GM12891 (cell line): ENCODE measurements around the gene SUZ12.
"Not testable (repeated sequence)": the region's sequence is repeated elsewhere in the genome, so short reads cannot be mapped to it uniquely, and the experiment has no call there.

Source experiments
- PAX5 ChIP-seq: IDR thresholded peaks from 2 replicates; pipeline ENCODE4 v1.6.1; 2011; ENCODE audit warnings: low read length, moderate library complexity, mild to moderate bottlenecking; ENCODE audit not compliant: insufficient read depth, severe bottlenecking
- POLR2A ChIP-seq: IDR thresholded peaks from 2 replicates; pipeline ENCODE4 v1.6.1; 2011; ENCODE audit warnings: low read depth, low read length, control low read depth
- POLR2AphosphoS5 ChIP-seq: IDR thresholded peaks from 2 replicates; pipeline ENCODE4 v1.6.1; 2011; ENCODE audit warnings: low read depth, low read length, control low read depth
- SPI1 ChIP-seq: IDR thresholded peaks from 2 replicates; pipeline ENCODE4 v1.6.1; 2011; ENCODE audit warnings: low read depth, low read length, control low read depth
- TAF1 ChIP-seq: IDR thresholded peaks from 2 replicates; pipeline ENCODE4 v1.6.1; 2011; ENCODE audit warnings: low read depth, low read length, control low read depth

GRCh38 chr17:31951953-31952352, 15.1 kb downstream of the SUZ12 start:
- TF ChIP-seq POLR2A, POLR2AphosphoS5, TAF1, PAX5, SPI1: not testable (repeated sequence)
